ENCODE measurements around the gene CAVIN4. TPM values are rescaled to one million over a fixed set of nuclear protein-coding genes. Genes with fewer than 3 reads are reported as not detected.

The CAVIN4 gene
- total and polyA plus RNA-seq, 9 of the 15 experiments (the other 6 are each of a cell fraction or from before 2014, with no cell fraction given): 0.06 to 0.29 (median 0.18) TPM

DNA sequence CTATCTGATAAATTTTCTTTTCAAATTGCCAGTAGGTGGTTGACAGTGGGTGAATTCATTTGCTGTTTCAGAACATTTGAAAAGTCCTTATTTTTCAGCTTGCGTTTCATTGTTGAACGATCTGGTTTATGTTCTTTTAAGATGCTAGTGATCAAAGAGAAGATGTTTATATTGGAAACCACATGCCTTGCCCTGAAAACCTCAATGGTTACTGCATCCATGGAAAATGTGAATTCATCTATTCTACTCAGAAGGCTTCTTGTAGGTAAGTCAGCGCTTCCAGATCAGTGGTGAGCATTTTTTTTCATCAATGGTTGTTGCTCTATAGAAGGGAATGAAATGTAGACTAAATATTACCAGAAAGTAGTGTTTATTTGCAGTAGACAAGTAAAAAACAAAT lies 16.6 kb upstream of the CAVIN4 start:
- Histone ChIP-seq H3K79me2 (ENCODE audit: control insufficient read depth, insufficient read depth, low read length) (no peaks in the 10 kb centered on the region), H2AFZ (ENCODE audit: low read depth, low read length) (no peak overlapping the region), H3K36me3 (ENCODE audit: control insufficient read depth, insufficient read depth, low read length) (no peaks in the 10 kb centered on the region), H3K9me3 (replicated peaks; ENCODE audit: control insufficient read depth, insufficient read depth, low read depth, low read length) (no peaks in the 10 kb centered on the region), H3K4me2 (ENCODE audit: insufficient read depth, low read length) (no peak overlapping the region), H3K9me1 (ENCODE audit: control insufficient read depth, insufficient read depth, low read length) (no peaks in the 10 kb centered on the region), H3K27me3 (ENCODE audit: control insufficient read depth in 2 of 2, insufficient read depth in 2 of 2, low read length in 2 of 2) (peaks cover 0 to 3% of the 10 kb centered on the region in 2 experiments; a peak in 1 of 5 replicates), H3K9ac (ENCODE audit: insufficient read depth in 1 of 2, low read depth in 2 of 2, low read length in 2 of 2) (no peak overlapping the region), H3K4me1 (replicated peaks in 1 of 2; ENCODE audit: control insufficient read depth in 2 of 2, insufficient read depth in 2 of 2, low read length in 2 of 2) (no peaks in the 10 kb centered on the region), H4K20me1 (replicated peaks; ENCODE audit: control insufficient read depth, insufficient read depth, low read length) (no peaks in the 10 kb centered on the region), H3K27ac (ENCODE audit: extremely low read depth, low read depth, low read length) (no peak overlapping the region), H3K4me3 (no peak overlapping the region)
- ChIA-PET POLR2A (no interaction called here), CTCF (ENCODE audit: low intra/inter-chr PET ratio) (no interaction called here)
- no peak for ATAC-seq
- in situ Hi-C loops (cut with MboI) (no loop called here), intact Hi-C loops (cut with micrococcal nuclease) (no loop called here)
- FAIRE-seq: no peak
- 11% methylated on average over 3 of the region's 3 CpGs for WGBS (ENCODE audit: insufficient coverage, low coverage, missing lambda C conversion rate)
- BruUV-seq (replicated peaks): no TSS peak
- no peak for DNase-seq (ENCODE audit: extremely low read depth in 1 of 4, low spot score in 3 of 4)
- TF ChIP-seq ZFP1 (CRISPR knock-in tag; IDR thresholded peaks at IDR 0.05) (no peak), SAFB2 (IDR thresholded peaks at IDR 0.05; ENCODE audit: borderline replicate concordance, low read depth, low read length, severe bottlenecking) (no peak), ZNF274 (IDR thresholded peaks at IDR 0.05; ENCODE audit: borderline replicate concordance, low read depth, low read length) (no peak), TCF15 (CRISPR knock-in tag; IDR thresholded peaks at IDR 0.05) (no peak), ZNF551 (CRISPR knock-in tag; IDR thresholded peaks at IDR 0.05) (no peak), MEF2D (tag; conservative IDR thresholded peaks at IDR 0.05; ENCODE audit: low read depth) (no peak), ZNF57 (CRISPR knock-in tag; IDR thresholded peaks at IDR 0.05) (no peak), RBM34 (IDR thresholded peaks at IDR 0.05; ENCODE audit: borderline replicate concordance, insufficient read depth, low read length) (no peak), RNF2 (IDR thresholded peaks at IDR 0.05) (no peak), ZNF239 (CRISPR knock-in tag; IDR thresholded peaks at IDR 0.05) (no peak), CCAR2 (IDR thresholded peaks at IDR 0.05; ENCODE audit: low read depth, low read length) (no peak)
- TF ChIP-seq, protein P1, sequence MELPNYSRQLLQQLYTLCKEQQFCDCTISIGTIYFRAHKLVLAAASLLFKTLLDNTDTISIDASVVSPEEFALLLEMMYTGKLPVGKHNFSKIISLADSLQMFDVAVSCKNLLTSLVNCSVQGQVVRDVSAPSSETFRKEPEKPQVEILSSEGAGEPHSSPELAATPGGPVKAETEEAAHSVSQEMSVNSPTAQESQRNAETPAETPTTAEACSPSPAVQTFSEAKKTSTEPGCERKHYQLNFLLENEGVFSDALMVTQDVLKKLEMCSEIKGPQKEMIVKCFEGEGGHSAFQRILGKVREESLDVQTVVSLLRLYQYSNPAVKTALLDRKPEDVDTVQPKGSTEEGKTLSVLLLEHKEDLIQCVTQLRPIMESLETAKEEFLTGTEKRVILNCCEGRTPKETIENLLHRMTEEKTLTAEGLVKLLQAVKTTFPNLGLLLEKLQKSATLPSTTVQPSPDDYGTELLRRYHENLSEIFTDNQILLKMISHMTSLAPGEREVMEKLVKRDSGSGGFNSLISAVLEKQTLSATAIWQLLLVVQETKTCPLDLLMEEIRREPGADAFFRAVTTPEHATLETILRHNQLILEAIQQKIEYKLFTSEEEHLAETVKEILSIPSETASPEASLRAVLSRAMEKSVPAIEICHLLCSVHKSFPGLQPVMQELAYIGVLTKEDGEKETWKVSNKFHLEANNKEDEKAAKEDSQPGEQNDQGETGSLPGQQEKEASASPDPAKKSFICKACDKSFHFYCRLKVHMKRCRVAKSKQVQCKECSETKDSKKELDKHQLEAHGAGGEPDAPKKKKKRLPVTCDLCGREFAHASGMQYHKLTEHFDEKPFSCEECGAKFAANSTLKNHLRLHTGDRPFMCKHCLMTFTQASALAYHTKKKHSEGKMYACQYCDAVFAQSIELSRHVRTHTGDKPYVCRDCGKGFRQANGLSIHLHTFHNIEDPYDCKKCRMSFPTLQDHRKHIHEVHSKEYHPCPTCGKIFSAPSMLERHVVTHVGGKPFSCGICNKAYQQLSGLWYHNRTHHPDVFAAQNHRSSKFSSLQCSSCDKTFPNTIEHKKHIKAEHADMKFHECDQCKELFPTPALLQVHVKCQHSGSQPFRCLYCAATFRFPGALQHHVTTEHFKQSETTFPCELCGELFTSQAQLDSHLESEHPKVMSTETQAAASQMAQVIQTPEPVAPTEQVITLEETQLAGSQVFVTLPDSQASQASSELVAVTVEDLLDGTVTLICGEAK (IDR thresholded peaks at IDR 0.05): no peak
- TF ChIP-seq, protein P1 (CRISPR knock-in tag; IDR thresholded peaks at IDR 0.05): no peak
- TF ChIP-seq, protein P2, sequence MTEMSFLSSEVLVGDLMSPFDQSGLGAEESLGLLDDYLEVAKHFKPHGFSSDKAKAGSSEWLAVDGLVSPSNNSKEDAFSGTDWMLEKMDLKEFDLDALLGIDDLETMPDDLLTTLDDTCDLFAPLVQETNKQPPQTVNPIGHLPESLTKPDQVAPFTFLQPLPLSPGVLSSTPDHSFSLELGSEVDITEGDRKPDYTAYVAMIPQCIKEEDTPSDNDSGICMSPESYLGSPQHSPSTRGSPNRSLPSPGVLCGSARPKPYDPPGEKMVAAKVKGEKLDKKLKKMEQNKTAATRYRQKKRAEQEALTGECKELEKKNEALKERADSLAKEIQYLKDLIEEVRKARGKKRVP (CRISPR knock-in tag; IDR thresholded peaks at IDR 0.05): no peak
